ENCODE results near the gene ACCS.

Gene ACCS

DNA sequence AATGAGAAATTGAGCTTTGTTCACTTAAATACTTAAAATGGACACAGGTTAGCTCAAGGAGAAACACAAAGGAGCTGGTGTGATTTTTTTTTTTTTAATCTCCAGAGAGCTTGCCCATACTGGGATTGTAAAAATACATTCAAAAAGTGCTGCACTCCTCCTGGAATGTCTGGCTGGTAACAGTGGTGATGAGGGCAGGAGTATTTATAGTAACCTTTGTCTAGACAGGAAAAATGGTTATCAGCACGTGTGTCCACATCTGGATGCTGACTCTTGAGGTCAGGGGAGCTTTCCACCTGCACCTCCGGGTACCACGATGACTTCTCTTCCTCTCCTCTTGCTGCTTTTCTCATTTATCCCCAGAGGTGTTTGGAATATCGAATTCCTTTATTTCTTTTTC is 59.5 kb downstream of the ACCS start:
- CTCF ChIA-PET: interaction anchor here (0.7 to 2.6 kb wide), 5 partner anchors 10 to 200 kb away, joined by 3 to 8 read pairs (median 5); no protein-coding TSS in a partner anchor
- Histone ChIP-seq H3K36me3 (ENCODE audit: control insufficient read depth in 2 of 2, insufficient read depth in 1 of 2, low read length in 2 of 2) (peaks cover 0 to 89% of the 10 kb centered on the region in 2 experiments; a peak in 2 of 3 replicates), H3K4me3 (ENCODE audit: low read depth, low read length) (no peak overlapping the region), H3K27ac (ENCODE audit: extremely low read depth, low read depth, low read length) (no peak overlapping the region), H3K9me3 (ENCODE audit: control insufficient read depth, insufficient read depth, low read depth, low read length) (no peaks in the 10 kb centered on the region), H3K4me1 (ENCODE audit: control insufficient read depth, insufficient read depth, low read length) (no peaks in the 10 kb centered on the region)
- TF ChIP-seq ZNF335 (tag by site-specific recombination; conservative IDR thresholded peaks at IDR 0.05) (no peak), ZNF654 (tag by site-specific recombination; IDR thresholded peaks at IDR 0.05; ENCODE audit: low read depth) (no peak), ZNF707 (tag by site-specific recombination; IDR thresholded peaks at IDR 0.05) (no peak), ZNF248 (tag by site-specific recombination; IDR thresholded peaks at IDR 0.05) (no peak), ZNF521 (tag by site-specific recombination; IDR thresholded peaks at IDR 0.05) (no peak), SCRT1 (tag by site-specific recombination; IDR thresholded peaks at IDR 0.05; ENCODE audit: borderline replicate concordance) (no peak), HIC1 (tag by site-specific recombination; IDR thresholded peaks at IDR 0.05) (no peak), ZNF112 (tag by site-specific recombination; IDR thresholded peaks at IDR 0.05) (no peak), ZNF354C (tag by site-specific recombination; IDR thresholded peaks at IDR 0.05; ENCODE audit: borderline replicate concordance, low read depth) (no peak), RBAK (tag by site-specific recombination; IDR thresholded peaks at IDR 0.05) (no peak)
- POLR2A ChIA-PET: no interaction called here

DNA sequence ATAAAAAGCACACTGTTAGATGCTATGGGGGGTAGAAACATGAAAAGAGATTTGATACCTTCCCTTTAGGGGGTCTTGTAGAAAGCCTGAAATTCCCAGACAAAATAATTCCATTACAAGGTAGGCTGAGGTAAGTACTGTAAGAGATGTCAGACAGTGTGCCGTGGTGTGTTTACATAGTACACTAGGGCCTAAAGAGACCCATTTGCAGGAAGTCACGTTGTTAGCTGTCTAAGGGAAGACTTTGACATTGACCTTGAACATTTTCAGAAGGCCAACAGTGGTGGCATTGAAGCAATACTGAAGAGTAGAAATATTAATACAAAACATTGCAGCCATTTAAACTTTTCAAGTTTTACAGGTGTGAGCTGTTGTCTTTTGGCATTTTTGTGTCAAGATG is 60.2 kb downstream of the ACCS start:
- no peak overlapping the region for H3K4me3 ChIP-seq (ENCODE audit: low read depth, low read length)
- ChIA-PET CTCF (interaction anchor here (0.6 to 2.6 kb wide), 6 partner anchors 10 to 199 kb away, joined by 3 to 8 read pairs (median 5); no protein-coding TSS in a partner anchor), POLR2A (no interaction called here)
- peaks cover 0 to 90% of the 10 kb centered on the region in 2 experiments; a peak in 2 of 3 replicates for H3K36me3 ChIP-seq (ENCODE audit: control insufficient read depth in 2 of 2, insufficient read depth in 1 of 2, low read length in 2 of 2)
- H3K27ac ChIP-seq (ENCODE audit: extremely low read depth, low read depth, low read length): no peak overlapping the region
- H3K9me3 ChIP-seq (ENCODE audit: control insufficient read depth, insufficient read depth, low read depth, low read length): no peaks in the 10 kb centered on the region
- TF ChIP-seq ZNF623 (tag by site-specific recombination; IDR thresholded peaks at IDR 0.05) (no peak), ZNF426 (tag by site-specific recombination; IDR thresholded peaks at IDR 0.05) (no peak)
- H3K4me1 ChIP-seq (ENCODE audit: control insufficient read depth, insufficient read depth, low read length): no peaks in the 10 kb centered on the region

DNA sequence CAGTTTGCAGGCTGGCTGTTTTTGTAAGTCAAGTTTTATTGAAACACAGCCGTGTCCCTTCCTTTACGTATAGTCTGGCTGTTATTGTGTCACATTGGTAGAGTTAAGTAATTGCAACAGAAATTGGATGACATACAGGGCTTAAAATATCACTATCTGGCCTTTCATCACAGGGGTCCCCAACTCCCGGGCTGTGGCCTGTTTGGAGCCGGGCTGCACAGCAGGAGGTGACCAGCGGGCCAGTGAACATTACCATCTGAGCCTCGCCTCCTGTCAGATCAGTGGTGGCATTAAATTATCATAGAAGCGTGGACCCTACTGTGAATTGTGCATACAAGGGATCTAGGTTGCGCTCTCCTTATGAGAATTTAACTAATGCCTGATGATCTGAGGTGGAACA is 61.1 kb downstream of the ACCS start:
- Histone ChIP-seq H3K36me3 (ENCODE audit: control insufficient read depth in 2 of 2, insufficient read depth in 1 of 2, low read length in 2 of 2) (peaks cover 0 to 88% of the 10 kb centered on the region in 2 experiments; a peak in 2 of 3 replicates), H3K4me3 (ENCODE audit: low read depth, low read length) (no peak overlapping the region), H3K9me3 (ENCODE audit: control insufficient read depth, insufficient read depth, low read depth, low read length) (no peaks in the 10 kb centered on the region), H3K27ac (ENCODE audit: extremely low read depth, low read depth, low read length) (no peak overlapping the region), H3K4me1 (ENCODE audit: control insufficient read depth, insufficient read depth, low read length) (no peaks in the 10 kb centered on the region)
- TF ChIP-seq ZIC2 (tag by site-specific recombination; IDR thresholded peaks at IDR 0.05) (peak; percentile 93), ZNF76 (tag by site-specific recombination; IDR thresholded peaks at IDR 0.05; ENCODE audit: borderline replicate concordance, low read depth) (no peak)
- POLR2A ChIA-PET: no interaction called here
- CTCF ChIA-PET: interaction anchor here (0.6 to 2.6 kb wide), 3 partner anchors 9 to 223 kb away, joined by 3 to 6 read pairs (median 3); no protein-coding TSS in a partner anchor

- Histone ChIP-seq H3K36me3 (ENCODE audit: control insufficient read depth in 2 of 2, insufficient read depth in 1 of 2, low read length in 2 of 2) (peaks cover 0 to 82% of the 10 kb centered on the region in 2 experiments; a peak in 2 of 3 replicates), H3K27ac (ENCODE audit: extremely low read depth, low read depth, low read length) (no peak overlapping the region), H3K9me3 (ENCODE audit: control insufficient read depth, insufficient read depth, low read depth, low read length) (no peaks in the 10 kb centered on the region), H3K4me1 (ENCODE audit: control insufficient read depth, insufficient read depth, low read length) (no peaks in the 10 kb centered on the region), H3K4me3 (ENCODE audit: low read depth, low read length) (no peak overlapping the region)
- CTCF ChIA-PET: interaction anchor here (0.7 kb wide), 1 partner anchor 33 kb away, joined by 3 read pairs; the partner anchor contains the start of gene EXT2
- POLR2A ChIA-PET: no interaction called here
- TF ChIP-seq KLF10 (tag by site-specific recombination; IDR thresholded peaks at IDR 0.05) (no peak), ZNF549 (tag by site-specific recombination; IDR thresholded peaks at IDR 0.05) (no peak), ZNF26 (tag by site-specific recombination; IDR thresholded peaks at IDR 0.05) (no peak), ZBTB48 (tag by site-specific recombination; IDR thresholded peaks at IDR 0.05) (no peak), ZFP3 (tag by site-specific recombination; IDR thresholded peaks at IDR 0.05; ENCODE audit: low read depth) (no peak), ZNF791 (tag by site-specific recombination; IDR thresholded peaks at IDR 0.05) (no peak), GLIS2 (tag by site-specific recombination; IDR thresholded peaks at IDR 0.05) (no peak), GLI4 (tag by site-specific recombination; IDR thresholded peaks at IDR 0.05) (no peak), ZNF214 (tag by site-specific recombination; IDR thresholded peaks at IDR 0.05; ENCODE audit: borderline replicate concordance) (no peak), ZNF157 (tag by site-specific recombination; IDR thresholded peaks at IDR 0.05) (no peak), ZNF121 (tag by site-specific recombination; IDR thresholded peaks at IDR 0.05) (no peak), MEIS1 (CRISPR knock-in tag; IDR thresholded peaks at IDR 0.05; ENCODE audit: borderline replicate concordance) (no peak)
These were observed 62.7 kb downstream of the ACCS start for GRCh38 chr11:44128729-44129128.

Data from HEK293 (cell line).